PC-3 (cell line): ENCODE data around the gene TMEM38A. TPM values are rescaled to one million over a fixed set of nuclear protein-coding genes. Genes with fewer than 3 reads are reported as not detected.

Experiments
- ATAC-seq: fragments of 200-7000 bp; cut with Tn5 transposase; 2 replicates; pipeline ENCODE4 v1.9.1; 2020; ENCODE audit warnings: mild to moderate bottlenecking, moderate library complexity
- Bru-seq: library from RNA; stranded (reverse); fragments of 400-500 nt; gene quantifications from one replicate; lab custom pipeline; 2021; lab: Mats Ljungman, UMichigan
- BruChase-seq, 2 experiments: library from RNA; stranded (reverse); fragments of 400-500 nt; gene quantifications; one replicate each; lab custom pipeline; 2021; lab: Mats Ljungman, UMichigan
- BruUV-seq: library from RNA; stranded (reverse); fragments of 400-500 nt; replicated peaks from 2 replicates; lab custom pipeline; 2021; lab: Mats Ljungman, UMichigan
- CTCF ChIA-PET: fragments of 300-600 bp; sonication (Branson Sonifier 250); formaldehyde crosslinking; loops from one replicate; lab custom pipeline; 2022; ENCODE audit warnings: antibody characterized with exemption; lab: Charles Lee
- POLR2A ChIA-PET: fragments of 300-600 bp; sonication (Branson Sonifier 250); formaldehyde crosslinking; loops from one replicate; lab custom pipeline; 2022; ENCODE audit warnings: antibody characterized with exemption; ENCODE audit not compliant: unreplicated experiment; lab: Charles Lee
- DNase-seq: peaks from one replicate; pipeline ENCODE4 v3.0.0-alpha.2; 2015
- H2AFZ ChIP-seq: fragments of 300-600 bp; sonication (generic); 2 replicates; pipeline ENCODE4 v1.6.0; 2016; ENCODE audit warnings: antibody characterized with exemption, low read length
- H3F3A ChIP-seq: fragments of 300-600 bp; sonication (generic); one replicate; pipeline ENCODE4 v1.6.0; 2017; ENCODE audit warnings: antibody characterized with exemption, low read length, control low read depth, mild to moderate bottlenecking; ENCODE audit not compliant: unreplicated experiment
- H3K27ac ChIP-seq: fragments of 300-600 bp; sonication (generic); 2 replicates; pipeline ENCODE4 v1.5.1; 2016; ENCODE audit warnings: mild to moderate bottlenecking, low read length
- H3K27me3 ChIP-seq: fragments of 300-600 bp; sonication (generic); 2 replicates; pipeline ENCODE4 v1.6.1; 2016; ENCODE audit warnings: low read length, mixed read lengths
- H3K36me3 ChIP-seq: fragments of 300-600 bp; sonication (generic); 2 replicates; pipeline ENCODE4 v1.6.1; 2016; ENCODE audit warnings: low read depth, mixed run types, low read length, mixed read lengths
- H3K4me1 ChIP-seq: fragments of 300-600 bp; sonication (generic); 2 replicates; pipeline ENCODE4 v1.5.1; 2016; ENCODE audit warnings: low read length; ENCODE audit not compliant: insufficient read depth
- H3K4me2 ChIP-seq: fragments of 300-600 bp; sonication (generic); 2 replicates; pipeline ENCODE4 v1.6.0; 2016; ENCODE audit warnings: low read length
- H3K4me3 ChIP-seq: fragments of 300-600 bp; sonication (generic); 2 replicates; pipeline ENCODE4 v1.5.1; 2016; ENCODE audit warnings: mild to moderate bottlenecking, low read length, mixed read lengths
- H3K79me2 ChIP-seq: fragments of 300-600 bp; sonication (generic); 2 replicates; pipeline ENCODE4 v1.6.1; 2017; ENCODE audit warnings: low read length, mixed read lengths
- H3K9ac ChIP-seq: fragments of 300-600 bp; sonication (generic); 2 replicates; pipeline ENCODE4 v1.6.0; 2016; ENCODE audit warnings: mild to moderate bottlenecking, low read length
- H3K9me2 ChIP-seq: fragments of 300-600 bp; sonication (generic); replicated peaks from 2 replicates; pipeline ENCODE4 v1.6.1; 2016; ENCODE audit warnings: mixed run types, low read length, mixed read lengths
- H3K9me3 ChIP-seq: fragments of 300-600 bp; sonication (generic); 2 replicates; pipeline ENCODE4 v1.6.1; 2016; ENCODE audit warnings: low read length, mixed read lengths
- H4K20me1 ChIP-seq: fragments of 300-600 bp; sonication (generic); 2 replicates; pipeline ENCODE4 v1.6.1; 2016; ENCODE audit warnings: low read length, mixed read lengths
- CTCF ChIP-seq: fragments of 300-600 bp; sonication (generic); conservative IDR thresholded peaks from 2 replicates; pipeline ENCODE4 v1.5.1; 2017; ENCODE audit warnings: antibody characterized with exemption, low read depth, mild to moderate bottlenecking, low read length
- EZH2 ChIP-seq: fragments of 300-600 bp; sonication (generic); IDR thresholded peaks from one replicate; pipeline ENCODE4 v1.6.1; 2017; ENCODE audit warnings: antibody characterized with exemption, mild to moderate bottlenecking, low read length; ENCODE audit not compliant: unreplicated experiment
- EZH2phosphoT487 ChIP-seq: fragments of 300-600 bp; sonication (generic); IDR thresholded peaks from 2 replicates; pipeline ENCODE4 v1.6.1; 2018; ENCODE audit warnings: mild to moderate bottlenecking, antibody characterized with exemption, low read length, borderline replicate concordance
- intact Hi-C: fragments of 100-400 bp; cut with micrococcal nuclease; formaldehyde crosslinking; loops from 2 replicates; pipeline ENCODE4 v1.9.0; 2023
- long read RNA-seq: library from polyadenylated mRNA; unstranded; transcript quantifications from one replicate; pipeline ENCODE4 v2.0.0, GENCODE V29; 2021; ENCODE audit not compliant: unreplicated experiment
- total RNA-seq: library from RNA; depleted of rRNA; stranded (reverse); fragments of >200 nt; gene quantifications from 2 replicates; pipeline ENCODE4 v1.2.3, GENCODE V29; 2014; rRNA removed

The TMEM38A gene
- total RNA-seq, result 11.0 and 13.3 TPM in 2 replicates
- Bru-seq, nascent RNA, result percentile 47 among the genes with signal in this experiment
- percentile 58 among the genes with signal in this experiment for BruChase-seq, experiment 1, labeled RNA remaining after a 6-hour chase
- BruChase-seq, experiment 2, labeled RNA remaining after a 2-hour chase, result percentile 60 among the genes with signal in this experiment
- long read RNA-seq, transcript TMEM38A-201 (6 exons, 2,649 nt), result major isoform, 48 of 64 reads
- long read RNA-seq, partial matches to known transcripts, result 10 of 64 reads
- long read RNA-seq, other reads (novel, unspliced or antisense), result 4 of 64 reads

GRCh38 chr19:16660763-16661479 lies at the start of gene TMEM38A:
Gene TMEM38A, plus strand, starts transcription at chr19:16661139. Its CDS starts 79 bp downstream, at chr19:16661218.
- POLR2A ChIA-PET, result interaction anchor here (0.7 kb wide), 2 partner anchors 52 to 92 kb away, joined by 3 to 8 read pairs; no protein-coding TSS in a partner anchor
- CTCF ChIA-PET, result no interaction called here
- peak; percentile 42 for ATAC-seq
- peaks cover 16% of the 10 kb centered on the region for H4K20me1 ChIP-seq
- TF ChIP-seq EZH2, result no peak
- TF ChIP-seq EZH2phosphoT487, result no peak
- TF ChIP-seq CTCF, result no peak
- H3K4me1 ChIP-seq, result peaks cover 8% of the 10 kb centered on the region
- H3F3A ChIP-seq, result no peaks in the 10 kb centered on the region
- intact Hi-C loops, result no loop called here
- BruUV-seq, result no TSS peak
- peak within 1 kb of the TSS; percentile 77 for H3K27ac ChIP-seq
- H3K36me3 ChIP-seq, result peaks cover 10% of the 10 kb centered on the region; the same call in 1 of the 2 replicates
- no peaks in the 10 kb centered on the region for H3K27me3 ChIP-seq
- peak within 1 kb of the TSS; percentile 88 for H3K4me3 ChIP-seq
- peak within 1 kb of the TSS; percentile 96 for H3K9ac ChIP-seq
- H2AFZ ChIP-seq, result peak within 1 kb of the TSS; percentile 98
- no peaks in the 10 kb centered on the region for H3K9me3 ChIP-seq
- H3K79me2 ChIP-seq, result peaks cover 40% of the 10 kb centered on the region
- H3K4me2 ChIP-seq, result peak within 1 kb of the TSS; percentile 100
- no peaks in the 10 kb centered on the region for H3K9me2 ChIP-seq
- DNase-seq, result peak; percentile 45

GRCh38 chr19:16612636-16613035 lies 48.3 kb upstream of the TMEM38A start:
- Histone ChIP-seq H3K79me2 (peaks cover 100% of the 10 kb centered on the region), H3K9ac (no peak overlapping the region), H3K4me2 (no peak overlapping the region), H3K27ac (no peak overlapping the region), H2AFZ (no peak overlapping the region), H4K20me1 (peaks cover 89% of the 10 kb centered on the region), H3K9me3 (no peaks in the 10 kb centered on the region), H3F3A (no peaks in the 10 kb centered on the region), H3K27me3 (no peaks in the 10 kb centered on the region), H3K9me2 (no peaks in the 10 kb centered on the region), H3K4me1 (peaks cover 19% of the 10 kb centered on the region), H3K4me3 (no peak overlapping the region), H3K36me3 (no peaks in the 10 kb centered on the region)
- ChIA-PET CTCF (no interaction called here), POLR2A (no interaction called here)
- DNase-seq (no peak), ATAC-seq (no peak)
- BruUV-seq, result no TSS peak
- intact Hi-C loops, result no loop called here
- TF ChIP-seq CTCF (no peak), EZH2 (no peak), EZH2phosphoT487 (no peak)
